DMS53 treated with DMSO at 0.1 percent for 48 hours (cell line): ENCODE measurements around the gene RGS3.

ENCODE experiments used
- DNase-seq: peaks from one replicate; lab custom pipeline; 2025; ENCODE audit not compliant: unreplicated experiment; lab: John Stamatoyannopoulos, UW

RGS3 gene

DNA sequence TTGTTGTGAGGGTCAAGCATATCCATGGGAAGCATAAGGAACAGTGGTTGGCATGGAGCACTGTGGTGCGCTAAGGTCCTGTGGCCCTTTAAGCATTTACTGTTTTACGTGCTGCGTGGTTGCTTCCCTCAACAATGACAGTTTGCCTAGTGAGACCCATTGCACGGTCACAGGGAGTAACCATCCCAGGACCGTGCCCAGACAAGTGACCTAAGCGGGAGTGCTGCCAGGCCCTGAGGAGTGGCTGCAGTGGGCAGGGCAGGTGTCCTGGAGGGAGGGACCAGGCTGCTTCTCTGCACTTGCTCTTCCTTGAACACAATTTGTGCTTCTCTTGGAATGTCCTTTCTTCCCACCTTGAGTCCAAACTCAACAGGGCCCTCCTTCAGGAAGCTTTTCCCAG lies 64.6 kb downstream of the RGS3 start:
- no peak for DNase-seq

DNA sequence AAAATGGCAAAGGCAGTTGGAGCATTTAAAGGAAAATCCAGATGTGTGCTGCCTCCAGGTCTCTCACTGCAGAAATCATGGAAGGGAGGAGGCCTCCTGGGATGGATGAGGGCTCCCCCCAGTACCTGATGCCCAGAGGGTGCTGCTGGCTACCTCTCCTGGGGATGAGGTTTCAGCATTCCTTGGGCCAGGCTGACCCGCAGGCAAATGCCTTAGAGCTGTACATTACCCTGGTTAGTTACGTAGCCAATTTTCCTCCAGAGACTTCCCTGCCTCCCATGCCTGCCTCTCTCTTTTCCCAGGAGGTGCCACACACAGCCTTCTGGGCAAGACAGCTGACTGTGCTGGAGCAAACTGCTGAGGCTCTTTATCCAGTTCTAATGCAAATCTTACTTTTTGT lies 65.3 kb downstream of the RGS3 start:
- DNase-seq = no peak

DNA sequence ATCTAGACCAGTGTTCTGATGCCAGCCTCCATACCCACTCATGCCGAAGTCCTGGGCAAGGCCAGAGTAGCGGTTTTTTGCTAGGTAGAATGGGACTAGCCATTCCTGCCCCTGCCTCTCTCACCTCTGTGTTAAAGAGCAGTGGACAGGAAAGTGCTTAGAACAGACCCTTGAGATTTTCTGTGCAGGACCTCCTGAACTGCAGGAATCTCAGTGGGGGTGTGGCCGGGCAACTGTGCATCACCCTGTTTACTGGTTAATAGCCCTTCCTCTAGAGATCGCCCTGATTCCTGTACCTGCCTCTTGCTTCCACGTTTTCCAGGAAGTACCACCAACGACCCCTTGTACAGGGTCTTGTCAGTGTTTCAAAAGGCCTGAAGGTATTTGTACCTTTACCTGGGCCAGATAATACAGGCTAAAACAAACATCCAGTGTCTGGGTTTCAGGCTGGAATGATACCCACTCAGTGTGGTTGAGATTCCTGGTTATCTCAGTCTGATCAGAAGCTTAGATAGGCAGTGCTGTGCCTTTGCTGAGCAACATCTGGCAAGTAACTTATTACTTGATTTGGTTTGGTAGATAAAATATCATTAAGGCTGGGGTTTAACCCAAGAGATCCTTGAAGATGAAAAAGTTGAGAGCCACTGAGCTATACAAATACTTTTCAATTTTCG lies 65.9 kb downstream of the RGS3 start:
- DNase-seq = no peak

DNA sequence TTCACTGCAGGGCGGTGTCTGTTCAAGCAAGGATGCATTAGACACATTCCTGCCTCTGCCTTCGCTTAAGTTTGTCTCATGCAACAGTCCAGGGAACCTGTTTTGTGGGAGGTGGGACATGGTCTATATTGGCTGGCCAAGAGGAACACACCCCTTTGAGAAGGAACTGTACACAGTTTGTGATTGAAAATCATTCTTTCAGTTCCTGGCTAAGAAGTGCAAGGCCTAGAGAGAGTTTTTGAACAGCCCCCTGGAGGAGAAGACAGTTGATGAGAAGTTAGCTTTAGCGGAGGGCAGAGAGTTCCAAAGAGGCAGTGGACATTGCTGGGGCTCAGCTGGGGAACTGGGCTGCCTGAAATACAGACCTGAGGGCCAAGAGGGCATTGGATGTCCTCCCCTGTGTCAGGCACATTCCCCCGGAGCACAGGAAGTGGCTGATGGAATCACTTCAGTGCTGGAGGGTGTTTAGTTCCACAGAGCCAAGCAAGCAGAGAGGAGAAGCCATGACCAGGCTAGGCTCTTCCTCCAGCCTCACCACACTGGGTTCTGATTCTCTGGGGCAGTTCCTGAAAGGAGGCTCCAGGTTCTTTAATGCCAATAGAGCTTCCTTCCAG lies 66.6 kb downstream of the RGS3 start:
- no peak for DNase-seq

DNA sequence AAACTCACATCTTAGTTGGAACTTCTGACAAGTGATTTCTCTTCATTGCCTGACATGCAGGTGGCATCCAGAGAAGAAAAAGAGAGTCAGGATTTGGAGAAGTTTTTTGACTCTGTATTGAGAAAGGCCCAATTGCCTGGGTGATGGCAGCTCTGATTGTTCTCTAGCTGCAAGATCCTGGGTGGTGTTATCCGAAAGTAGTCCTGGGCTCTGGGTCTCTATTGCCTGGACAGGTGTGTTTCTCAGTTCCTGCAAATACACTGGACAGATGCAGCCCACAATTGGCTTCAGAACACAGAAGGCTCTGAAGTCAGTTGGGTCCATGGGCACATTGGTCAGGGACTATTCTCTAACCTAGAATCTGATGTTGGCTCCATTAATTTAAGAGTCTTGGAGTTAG lies 67.4 kb downstream of the RGS3 start:
- no peak for DNase-seq

DNA sequence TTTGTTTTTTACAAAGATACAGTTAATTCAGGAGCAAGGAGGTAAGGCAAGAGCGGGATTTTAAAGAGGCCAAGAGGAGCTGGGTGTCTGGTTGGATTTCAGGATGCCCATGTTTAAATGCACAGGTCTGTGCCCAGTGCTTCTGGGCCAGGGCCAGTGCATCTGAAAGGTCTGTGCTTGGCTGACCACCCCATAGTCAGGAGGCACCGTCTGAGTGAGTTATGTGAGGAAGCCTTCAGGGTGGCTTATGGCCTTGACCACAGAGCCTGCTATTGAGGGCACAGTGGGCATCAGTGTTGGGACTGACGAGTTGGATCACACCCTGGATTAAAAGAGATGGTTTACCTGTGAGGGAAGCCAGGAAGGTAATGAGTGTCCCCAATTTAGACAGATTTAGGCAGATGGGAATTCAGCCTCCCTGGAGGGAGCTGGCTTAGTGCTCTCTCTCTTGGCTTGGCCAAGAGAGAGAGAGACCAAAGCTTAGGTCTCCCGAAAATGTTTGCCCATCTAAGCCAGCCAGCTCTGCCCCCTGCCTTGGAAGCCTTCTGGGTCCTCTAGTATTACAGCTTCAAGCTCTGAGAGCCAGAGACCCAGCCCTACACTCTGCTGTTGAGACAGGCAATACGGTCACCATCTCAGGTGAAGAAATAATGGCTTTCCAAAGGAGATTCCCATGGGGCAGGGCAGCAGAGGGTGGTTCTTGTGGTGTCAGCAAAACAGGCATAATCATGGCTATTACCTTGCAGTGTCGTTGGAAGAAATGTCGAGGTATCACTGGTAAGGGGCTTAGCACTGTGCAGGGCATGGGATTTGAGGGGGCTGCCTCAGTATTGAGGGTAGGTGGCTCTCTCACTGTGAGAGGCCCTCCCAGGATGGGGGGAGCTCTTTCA lies 68.6 kb downstream of the RGS3 start:
- no peak for DNase-seq

DNA sequence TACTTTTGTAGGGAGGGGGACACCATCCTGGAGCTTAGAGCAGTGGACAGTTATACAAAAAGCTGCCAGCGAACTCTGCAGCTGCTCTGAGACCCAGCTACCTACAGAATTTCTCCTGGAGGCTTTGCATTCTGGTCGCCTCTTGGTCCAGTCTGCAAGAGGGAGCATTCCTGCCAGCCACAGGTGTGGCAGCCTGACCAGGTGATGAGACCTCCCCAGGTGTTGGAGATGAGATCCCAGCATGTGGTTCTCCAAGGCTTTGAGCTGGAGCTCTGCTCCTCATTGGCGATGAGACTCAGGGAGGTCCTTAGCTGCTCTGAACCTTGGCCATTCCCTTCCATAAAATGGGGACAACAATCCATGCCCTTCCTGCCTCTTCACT lies 69.3 kb downstream of the RGS3 start:
- no peak for DNase-seq

DNA sequence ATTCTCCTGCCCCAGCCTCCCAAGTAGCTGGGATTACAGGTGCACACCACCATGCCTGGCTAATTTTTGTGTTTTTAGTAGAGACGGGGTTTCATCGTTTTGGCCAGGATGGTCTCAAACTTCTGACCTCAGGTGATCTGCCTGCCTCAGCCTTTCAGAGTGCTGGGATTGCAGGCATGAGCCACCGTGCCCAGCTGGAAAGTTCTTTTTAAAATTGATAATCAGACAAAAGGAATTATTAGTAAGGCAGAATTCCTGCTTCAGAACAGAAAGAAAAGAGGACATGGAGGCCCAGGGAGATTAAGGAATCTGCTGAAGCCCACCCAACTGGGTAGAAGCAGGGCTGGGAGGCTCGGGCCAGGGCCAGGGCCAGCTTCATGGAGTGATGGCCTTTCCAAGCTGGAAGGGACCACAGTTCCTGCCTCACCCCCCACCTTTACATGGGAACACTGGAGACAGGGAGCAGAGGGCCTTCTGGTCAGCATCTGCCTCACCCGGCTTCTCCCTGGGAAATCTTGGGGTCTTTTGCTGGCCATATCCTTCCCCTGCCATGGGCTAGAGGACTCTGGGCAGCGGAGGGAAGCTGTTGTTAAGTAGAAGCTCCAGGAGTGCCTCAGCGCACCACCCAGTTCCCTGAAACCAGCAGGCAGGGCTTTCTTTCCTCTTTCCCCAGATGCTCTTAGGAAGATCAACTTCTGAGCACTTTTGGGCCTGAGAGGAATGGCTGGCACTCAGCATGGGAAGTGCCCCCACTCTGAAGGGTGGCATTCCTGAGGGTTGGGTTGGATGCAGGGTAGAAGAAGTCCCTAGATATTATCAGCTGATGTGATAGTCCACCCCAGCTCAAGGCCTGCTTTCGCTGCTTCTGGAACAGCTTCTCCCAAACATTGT lies 70.1 kb downstream of the RGS3 start:
- no peak for DNase-seq

DNA sequence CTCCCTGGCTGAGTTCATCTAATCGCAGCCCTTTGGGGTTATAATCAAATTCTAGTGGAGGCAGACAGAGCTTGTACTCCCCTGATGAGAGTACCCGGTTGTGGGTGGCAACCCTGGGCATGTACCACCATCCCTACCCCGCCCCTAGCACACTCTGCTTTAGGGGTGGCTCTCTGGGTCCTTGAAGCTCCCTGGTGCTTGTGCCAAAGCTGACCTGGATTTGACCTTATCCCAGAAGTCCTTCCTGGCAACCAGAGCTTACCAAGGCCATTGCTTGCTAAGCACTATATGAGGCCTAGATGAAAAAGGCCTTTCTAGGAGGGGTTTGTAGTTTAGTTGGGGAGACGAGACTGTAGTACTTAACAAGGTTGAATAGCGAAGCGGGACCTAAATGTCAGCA lies 72.2 kb downstream of the RGS3 start:
- no peak for DNase-seq

DNA sequence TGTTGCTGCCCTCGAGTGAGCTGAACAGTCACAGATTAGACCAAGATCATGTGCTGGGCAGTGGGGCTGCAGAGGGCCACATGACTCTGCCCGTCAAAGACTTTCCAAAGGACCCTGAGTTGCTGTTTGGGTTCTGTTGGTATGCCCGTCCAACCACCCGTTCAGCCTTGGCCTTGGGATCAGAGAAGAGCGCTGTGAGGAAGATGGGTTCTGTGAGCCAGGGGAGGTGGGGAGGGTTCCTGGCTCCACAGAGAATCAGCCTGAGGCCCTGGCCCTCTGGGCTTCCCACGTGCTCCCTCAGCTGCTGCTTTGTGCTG lies 72.6 kb downstream of the RGS3 start:
- DNase-seq = no peak

DNA sequence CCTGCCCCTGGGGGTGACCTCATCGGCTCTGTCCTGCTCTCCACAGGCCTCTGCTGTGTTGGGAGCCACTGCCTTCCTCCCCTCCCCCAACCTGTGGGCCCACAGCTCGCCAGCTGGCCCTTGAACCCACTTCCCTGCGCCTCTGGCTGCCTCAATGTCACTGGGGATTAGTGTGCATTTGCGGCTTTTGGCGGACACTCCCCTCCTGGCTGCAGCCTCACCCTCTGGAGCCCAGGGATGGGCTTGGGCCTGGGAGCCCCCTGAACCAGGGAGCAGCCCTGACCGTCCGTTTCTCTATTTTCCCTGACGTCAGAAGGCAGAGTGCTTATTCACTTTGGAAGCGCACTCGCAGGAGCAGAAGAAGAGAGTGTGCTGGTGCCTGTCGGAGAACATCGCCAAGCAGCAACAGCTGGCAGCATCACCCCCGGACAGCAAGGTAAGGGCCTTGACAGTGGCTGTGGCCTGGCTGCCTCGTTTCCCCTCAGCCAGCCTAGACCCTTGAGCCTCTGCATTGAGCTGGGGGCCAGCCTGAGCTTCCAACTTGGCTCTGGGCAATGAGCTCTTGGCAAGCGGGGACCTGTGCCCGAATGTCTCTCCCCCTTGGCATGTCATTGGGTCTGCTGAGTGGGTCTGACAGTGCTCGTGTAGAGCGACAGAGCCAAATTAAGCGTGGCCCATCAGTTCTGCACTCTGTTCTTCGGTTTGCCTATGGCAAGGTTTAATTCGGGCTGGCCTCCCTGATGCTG lies 73.1 kb downstream of the RGS3 start:
- DNase-seq = no peak

DNA sequence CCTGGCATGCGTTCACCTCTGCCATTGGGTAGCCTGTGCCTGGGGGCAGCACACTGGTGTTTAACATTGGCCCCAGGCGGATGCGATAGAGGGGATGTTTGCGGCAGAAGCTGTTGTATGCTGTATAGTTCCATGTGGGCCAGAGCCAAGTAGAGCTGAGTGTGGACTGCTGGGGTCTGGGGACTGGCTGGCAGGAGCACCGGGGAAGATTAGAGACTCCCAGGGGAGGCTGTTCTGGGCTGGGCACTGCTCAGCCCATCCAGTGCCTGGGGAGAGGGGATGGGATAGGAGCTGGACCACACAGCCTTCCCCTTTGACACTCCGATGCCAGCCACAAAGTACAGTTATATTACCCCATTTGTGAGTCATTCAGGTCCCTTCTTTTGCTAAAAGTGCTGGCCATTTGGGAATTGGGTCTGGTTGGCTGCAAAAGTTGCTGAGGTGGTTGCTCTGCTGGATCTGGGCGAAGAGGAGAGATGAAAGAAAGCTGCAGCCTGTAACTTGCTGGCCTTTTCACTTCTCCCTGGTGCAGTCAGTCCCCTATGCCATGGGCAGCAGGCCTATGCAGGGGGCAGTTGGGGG lies 73.8 kb downstream of the RGS3 start:
- DNase-seq = no peak

DNA sequence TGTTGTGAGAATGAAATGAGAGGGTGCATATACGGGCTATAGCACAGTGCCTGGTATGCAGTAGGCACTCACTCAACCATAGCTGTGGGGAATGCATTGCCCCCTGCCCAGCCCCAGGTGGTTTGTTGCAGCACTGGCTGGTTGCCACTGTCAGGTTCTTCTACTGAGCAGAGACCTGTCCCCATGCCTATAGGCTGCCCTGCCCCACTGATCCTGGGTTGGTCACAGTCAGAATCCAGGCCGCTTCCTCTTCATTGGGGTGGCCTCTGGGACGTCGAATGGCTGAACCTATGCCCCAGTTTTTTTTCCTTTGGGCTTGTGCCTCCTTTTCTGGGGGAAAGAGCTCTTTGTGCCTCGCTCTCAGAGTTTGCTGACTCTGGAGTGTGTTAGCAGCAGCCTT lies 74.6 kb downstream of the RGS3 start:
- DNase-seq = no peak

DNA sequence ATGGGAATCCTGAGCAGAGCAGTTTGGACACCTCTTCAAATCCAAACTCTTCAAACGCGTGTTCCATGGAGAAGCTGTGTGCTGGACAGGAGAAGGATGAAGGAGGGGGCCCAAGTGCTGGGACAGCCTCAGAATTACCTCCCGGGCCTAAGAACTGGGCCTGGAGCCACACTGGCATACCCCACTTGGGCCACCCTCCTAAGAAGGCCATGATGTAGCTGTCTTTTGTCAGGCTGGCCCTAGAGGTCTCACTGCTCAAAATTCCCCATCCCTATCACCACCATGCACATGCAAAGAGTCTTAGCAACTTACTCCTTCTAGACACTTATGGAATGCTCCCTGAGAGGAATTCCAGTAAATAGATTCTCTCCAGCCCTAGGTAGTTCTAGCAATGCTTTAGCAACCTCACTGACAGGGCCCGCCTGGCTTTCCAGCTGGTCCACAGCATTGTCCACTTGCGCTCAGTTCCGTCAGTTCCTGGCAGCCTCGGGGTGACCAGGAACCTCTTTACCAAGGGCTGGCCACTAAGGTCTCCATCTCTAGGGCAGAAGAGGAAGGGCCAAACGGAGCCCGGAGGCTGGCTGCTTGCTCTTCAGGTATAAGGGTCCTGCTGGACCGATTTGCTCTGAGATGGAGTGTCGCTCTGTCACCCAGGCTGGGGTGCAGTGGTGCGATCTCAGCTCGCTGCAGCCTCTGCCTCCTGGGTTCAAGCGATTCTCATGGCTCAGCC lies 75.3 kb downstream of the RGS3 start:
- no peak for DNase-seq

DNA sequence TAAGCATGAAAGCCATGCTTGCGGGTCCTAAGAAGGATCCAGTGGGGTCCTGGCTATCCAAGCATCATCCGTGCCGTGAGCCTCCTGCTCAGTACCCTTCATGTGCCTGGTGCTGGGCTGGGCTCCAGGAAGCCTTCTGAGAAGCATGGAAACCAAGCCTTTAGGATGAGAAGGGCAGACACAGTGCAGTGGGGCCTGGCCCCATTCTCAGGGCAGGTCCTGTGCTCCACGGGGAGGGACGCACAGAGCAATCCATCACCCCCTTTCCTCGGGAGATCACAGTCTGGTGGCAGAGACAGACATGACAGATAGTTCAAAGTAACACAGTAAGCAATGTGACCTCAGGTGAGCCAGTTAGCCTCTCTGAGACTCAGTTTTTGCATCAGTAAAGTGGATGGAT lies 76.9 kb downstream of the RGS3 start:
- no peak for DNase-seq

DNA sequence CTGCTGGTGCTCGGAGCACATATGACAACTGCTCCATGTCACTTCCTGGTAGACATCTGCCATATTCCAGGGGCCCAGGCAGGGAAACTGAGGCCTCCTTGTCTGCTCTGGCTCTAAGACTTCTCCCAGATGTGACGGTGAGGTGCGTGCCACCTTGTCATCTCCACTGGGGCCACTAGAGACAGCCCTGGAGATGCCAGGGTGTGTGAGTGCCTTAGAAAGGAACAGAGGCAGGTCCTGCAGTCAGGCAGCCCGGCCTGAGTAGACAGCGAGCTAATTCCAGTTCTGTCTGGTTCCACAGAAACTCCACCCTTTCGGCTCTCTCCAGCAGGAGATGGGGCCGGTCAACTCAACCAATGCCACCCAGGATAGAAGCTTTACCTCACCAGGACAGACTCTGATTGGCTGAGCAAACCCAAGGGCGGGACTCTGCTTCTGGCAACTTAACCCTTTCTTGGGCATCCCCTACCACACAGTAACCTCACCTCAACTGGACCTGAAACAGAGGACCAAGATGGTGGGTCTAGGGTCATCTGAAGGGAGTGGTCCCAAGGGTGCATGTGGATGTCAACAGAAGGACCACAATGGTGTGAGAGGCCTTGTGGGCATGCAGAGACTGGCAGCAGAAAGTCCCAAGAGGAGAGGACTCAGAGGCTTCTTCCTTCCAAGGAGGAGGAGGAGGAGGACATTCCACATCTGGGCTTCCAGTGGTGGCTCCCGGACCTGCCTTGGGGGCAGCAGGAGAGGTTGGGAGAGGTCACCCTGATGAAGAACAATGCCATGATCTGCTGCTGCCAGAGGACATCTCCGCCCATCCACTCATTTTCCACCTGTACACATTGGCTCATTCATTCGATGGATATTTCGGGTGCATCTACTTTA lies 77.7 kb downstream of the RGS3 start:
- no peak for DNase-seq

DNA sequence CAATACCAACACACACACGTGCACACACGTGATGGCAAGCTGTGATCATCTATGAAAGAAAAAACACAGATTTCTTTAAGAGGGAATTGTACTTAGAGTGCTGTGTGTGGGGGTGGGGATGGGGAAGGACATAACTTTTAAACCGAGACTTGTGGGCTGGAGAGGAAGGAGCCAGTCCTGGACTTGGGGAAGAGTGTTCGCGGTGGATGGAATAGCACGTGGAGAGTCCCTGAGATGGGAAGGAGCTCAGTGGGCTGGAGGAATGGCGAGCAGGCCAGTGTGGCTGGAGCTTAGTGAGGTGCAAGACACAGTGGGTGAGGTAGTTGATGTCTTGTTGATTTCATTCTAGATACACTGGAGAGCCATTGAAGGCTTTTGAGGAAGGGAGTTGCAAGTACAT lies 78.5 kb downstream of the RGS3 start:
- no peak for DNase-seq

DNA sequence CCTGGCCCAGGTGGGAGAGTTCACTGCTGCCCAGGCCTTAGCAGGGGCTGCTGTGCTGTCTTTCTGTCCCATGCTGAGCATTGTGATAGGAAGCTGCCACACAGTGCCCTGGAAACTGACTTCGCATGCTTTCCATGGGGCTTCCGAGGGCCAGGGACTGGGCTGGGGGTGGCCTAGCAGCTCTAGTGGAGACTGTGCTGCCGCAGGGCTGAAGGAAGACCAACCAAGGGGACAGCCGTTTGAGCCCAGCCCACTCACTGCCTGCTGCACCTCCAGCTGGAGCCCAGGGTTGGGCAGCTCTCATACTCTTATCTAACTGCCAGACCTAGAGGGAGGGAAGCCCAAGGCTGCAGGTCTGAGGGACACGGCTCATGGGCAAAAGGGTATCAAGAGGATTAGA lies 79.2 kb downstream of the RGS3 start:
- DNase-seq = no peak
